IMR-90 (cell line): ENCODE results near the gene CUBN. TPM values are rescaled to one million over a fixed set of nuclear protein-coding genes. Genes with fewer than 3 reads are reported as not detected.

Source experiments
- ATAC-seq: fragments of 200-7000 bp; cut with Tn5 transposase; 2 replicates; pipeline ENCODE4 v1.9.1; 2020; ENCODE audit warnings: low read depth, mild to moderate bottlenecking, moderate library complexity
- BruUV-seq: library from RNA; stranded (reverse); fragments of 400-500 nt; replicated peaks from 2 replicates; lab custom pipeline; 2021; lab: Mats Ljungman, UMichigan
- CTCF ChIA-PET: fragments of 300-600 bp; formaldehyde crosslinking; extraction: SDS; loops from one replicate; lab custom pipeline; 2021; ENCODE audit warnings: antibody characterized with exemption; lab: Yijun Ruan, JAX
- POLR2A ChIA-PET: fragments of 300-600 bp; sonication (Branson Sonifier 250); formaldehyde crosslinking; loops from one replicate; lab custom pipeline; 2022; ENCODE audit warnings: antibody characterized with exemption; ENCODE audit not compliant: unreplicated experiment; lab: Charles Lee
- DNase-seq: peaks from one replicate; pipeline ENCODE4 v3.0.0; 2013
- H2AFZ ChIP-seq: replicated peaks from 2 replicates; pipeline ENCODE3; 2013; ENCODE audit warnings: low read length, mild to moderate bottlenecking; ENCODE audit not compliant: poor library complexity
- H2AK5ac ChIP-seq: 2 replicates; pipeline ENCODE4 v1.6.1; 2013; ENCODE audit warnings: low read depth, low read length, inconsistent platforms
- H2AK9ac ChIP-seq: replicated peaks from 2 replicates; pipeline ENCODE3; 2013; ENCODE audit warnings: mild to moderate bottlenecking, low read depth, low read length, moderate library complexity; ENCODE audit not compliant: poor library complexity
- H2BK120ac ChIP-seq: 2 replicates; pipeline ENCODE4 v1.6.1; 2013; ENCODE audit warnings: low read depth, low read length, inconsistent platforms
- H2BK15ac ChIP-seq: 3 replicates; pipeline ENCODE4 v1.6.1; 2013; ENCODE audit warnings: low read depth, low read length, inconsistent platforms
- H2BK20ac ChIP-seq: 2 replicates; pipeline ENCODE4 v1.6.1; 2013; ENCODE audit warnings: low read depth, mild to moderate bottlenecking, inconsistent platforms, low read length, moderate library complexity
- H2BK5ac ChIP-seq: 2 replicates; pipeline ENCODE4 v1.6.1; 2013; ENCODE audit warnings: mild to moderate bottlenecking, low read depth, low read length, inconsistent platforms; ENCODE audit not compliant: poor library complexity, severe bottlenecking
- H3K14ac ChIP-seq: replicated peaks from 2 replicates; pipeline ENCODE4 v1.6.1; 2013; ENCODE audit warnings: low read depth, low read length, inconsistent platforms
- H3K18ac ChIP-seq: 2 replicates; pipeline ENCODE4 v1.6.1; 2013; ENCODE audit warnings: low read depth, low read length, control low read depth
- H3K23ac ChIP-seq: 2 replicates; pipeline ENCODE4 v1.6.1; 2013; ENCODE audit warnings: low read depth, low read length, inconsistent platforms
- H3K27ac ChIP-seq: 2 replicates; pipeline ENCODE4 v1.5.1; 2013; ENCODE audit warnings: mild to moderate bottlenecking, control low read depth, low read length; ENCODE audit not compliant: insufficient read depth
- H3K27me3 ChIP-seq: 2 replicates; pipeline ENCODE4 v1.6.1; 2013; ENCODE audit warnings: low read length; ENCODE audit not compliant: control insufficient read depth, insufficient read depth
- H3K36me3 ChIP-seq: 2 replicates; pipeline ENCODE4 v1.6.1; 2013; ENCODE audit warnings: low read length, mixed read lengths; ENCODE audit not compliant: control insufficient read depth, insufficient read depth
- H3K4ac ChIP-seq: 2 replicates; pipeline ENCODE4 v1.6.1; 2013; ENCODE audit warnings: low read depth, low read length, inconsistent platforms
- H3K4me1 ChIP-seq: 2 replicates; pipeline ENCODE4 v1.6.1; 2013; ENCODE audit warnings: low read length, mixed read lengths; ENCODE audit not compliant: control insufficient read depth, insufficient read depth
- H3K4me2 ChIP-seq: 2 replicates; pipeline ENCODE4 v1.6.1; 2013; ENCODE audit warnings: low read depth, mild to moderate bottlenecking, control low read depth, low read length, moderate library complexity
- H3K4me3 ChIP-seq: 2 replicates; pipeline ENCODE4 v1.5.1; 2013; ENCODE audit warnings: low read depth, mild to moderate bottlenecking, control low read depth, low read length, moderate library complexity; ENCODE audit not compliant: insufficient read depth
- H3K56ac ChIP-seq: 2 replicates; pipeline ENCODE4 v1.6.1; 2013; ENCODE audit warnings: low read length, inconsistent platforms; ENCODE audit not compliant: insufficient read depth; ENCODE audit errors: extremely low read depth
- H3K79me1 ChIP-seq, 2 experiments: 2 replicates each; pipeline ENCODE4 v1.6.1; 2013; ENCODE audit warnings: low read length in 2 of 2, inconsistent platforms in 1 of 2, low read depth in 1 of 2
- H3K9ac ChIP-seq: 2 replicates; pipeline ENCODE4 v1.6.1; 2013; ENCODE audit warnings: low read depth, low read length, control low read depth
- H3K9me1 ChIP-seq: 2 replicates; pipeline ENCODE4 v1.6.1; 2013; ENCODE audit warnings: low read length, inconsistent platforms; ENCODE audit not compliant: insufficient read depth
- H3K9me3 ChIP-seq: 2 replicates; pipeline ENCODE4 v1.6.1; 2013; ENCODE audit warnings: low read length; ENCODE audit not compliant: control insufficient read depth, insufficient read depth
- H4K20me1 ChIP-seq: 2 replicates; pipeline ENCODE4 v1.6.1; 2013; ENCODE audit warnings: low read length, inconsistent platforms; ENCODE audit not compliant: insufficient read depth
- H4K5ac ChIP-seq: 2 replicates; pipeline ENCODE4 v1.6.1; 2013; ENCODE audit warnings: mild to moderate bottlenecking, low read depth, low read length, control low read depth
- H4K8ac ChIP-seq, 2 experiments: 2 replicates each; pipeline ENCODE4 v1.6.1; 2013; ENCODE audit warnings: low read depth in 2 of 2, low read length in 2 of 2, control low read depth in 1 of 2, inconsistent platforms in 1 of 2
- H4K91ac ChIP-seq: 2 replicates; pipeline ENCODE4 v1.6.1; 2013; ENCODE audit warnings: low read depth, low read length, inconsistent platforms; ENCODE audit not compliant: insufficient read depth
- BHLHE40 ChIP-seq: fragments of 150-350 bp; IDR thresholded peaks from 2 replicates; pipeline ENCODE4 v1.6.1; 2016; ENCODE audit warnings: mild to moderate bottlenecking, low read depth, low read length
- CEBPB ChIP-seq: IDR thresholded peaks from 2 replicates; pipeline ENCODE4 v1.6.1; 2012; ENCODE audit warnings: low read depth, low read length, improper control_type of control experiment
- CHD1 ChIP-seq: IDR thresholded peaks from 2 replicates; pipeline ENCODE4 v1.6.1; 2012; ENCODE audit warnings: low read depth, low read length, improper control_type of control experiment
- MXI1 ChIP-seq: IDR thresholded peaks from 2 replicates; pipeline ENCODE4 v1.6.1; 2012; ENCODE audit warnings: low read depth, mild to moderate bottlenecking, low read length, moderate library complexity, borderline replicate concordance
- NFE2L2 ChIP-seq: fragments of 150-350 bp; IDR thresholded peaks from 2 replicates; pipeline ENCODE4 v1.6.1; 2016; ENCODE audit warnings: low read depth, mild to moderate bottlenecking, low read length
- RCOR1 ChIP-seq: IDR thresholded peaks from 2 replicates; pipeline ENCODE4 v1.6.1; 2012; ENCODE audit warnings: mild to moderate bottlenecking, low read length, improper control_type of control experiment; ENCODE audit not compliant: insufficient replicate concordance
- RFX5 ChIP-seq: IDR thresholded peaks from 2 replicates; pipeline ENCODE4 v1.8.0; 2012; ENCODE audit warnings: low read depth, mild to moderate bottlenecking, low read length, moderate library complexity
- WGBS, 2 experiments: methylation state at CpG; one replicate each; pipeline versions ENCODE4 v1.1.5 to v1.1.7; 2013; ENCODE audit warnings: missing lambda C conversion rate in 2 of 2; ENCODE audit not compliant: insufficient read length in 1 of 2; ENCODE audit errors: extremely low coverage in 2 of 2; 5-methylcytosine and 5-hydroxymethylcytosine counted together
- dilution Hi-C: fragments of 300-500 bp; cut with HindIII; formaldehyde crosslinking; loops from one replicate; pipeline ENCODE4 v1.14.3; 2018; ENCODE audit warnings: low sequenced_read_pairs; ENCODE audit not compliant: unreplicated experiment
- in situ Hi-C: fragments of 300-500 bp; cut with MboI; formaldehyde crosslinking; loops from 3 replicates; pipeline ENCODE4 v1.14.3; 2019; ENCODE audit warnings: low sequenced_read_pairs, inconsistent platforms, mixed read lengths
- intact Hi-C: fragments of 100-400 bp; cut with micrococcal nuclease; formaldehyde crosslinking; loops from 2 replicates; pipeline ENCODE4 v1.10.0; 2022
- polyA plus RNA-seq, 3 experiments: library from polyadenylated mRNA; depleted of rRNA; stranded (reverse); fragments of >200 nt; gene quantifications; 2 replicates each; pipeline ENCODE4 v1.2.3, GENCODE V29; 2012; ENCODE audit warnings: low replicate concordance in 1 of 3
- total RNA-seq: library from RNA; depleted of rRNA; stranded (reverse); fragments of >200 nt; gene quantifications from 2 replicates; pipeline ENCODE4 v1.2.3, GENCODE V29; 2012
- TF ChIP-seq, protein P1 (sequence below): conservative IDR thresholded peaks from 2 replicates; pipeline ENCODE4 v1.5.1; 2012; ENCODE audit warnings: mild to moderate bottlenecking, low read depth, low read length, improper control_type of control experiment

Gene CUBN
- total and polyA plus RNA-seq, 2 of the 4 experiments (the other 2 are of a cell fraction): 0.19 to 0.54 TPM

DNA sequence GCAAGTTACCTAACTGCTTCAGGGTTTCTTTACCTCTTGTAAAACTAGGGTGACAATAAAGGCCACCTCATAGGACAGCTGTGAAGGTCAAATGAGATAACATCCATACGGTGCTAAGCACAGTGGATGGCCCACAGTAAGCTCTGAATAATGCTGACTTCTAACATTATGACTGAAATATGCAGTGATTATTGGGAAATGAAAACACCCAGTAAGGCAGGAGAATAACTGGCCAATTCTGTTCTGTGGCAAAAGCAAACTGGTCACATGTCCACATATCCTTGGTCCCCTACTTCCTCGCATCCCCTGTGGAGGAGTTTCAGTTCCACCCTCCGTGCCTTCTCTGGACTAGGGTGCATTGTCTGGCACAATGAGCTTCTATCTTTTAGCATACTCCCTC lies 1.4 kb downstream of the CUBN start:
- no peak overlapping the region for H3K14ac ChIP-seq
- no peak overlapping the region for H3K23ac ChIP-seq
- no peak overlapping the region for H2BK20ac ChIP-seq
- H2BK120ac ChIP-seq: no peak overlapping the region
- H3K56ac ChIP-seq: no peak overlapping the region
- H3K9ac ChIP-seq: no peak overlapping the region
- no peaks in the 10 kb centered on the region for H3K9me3 ChIP-seq
- H4K91ac ChIP-seq: no peak overlapping the region
- no peak overlapping the region for H3K4me3 ChIP-seq
- no CpG with 5 or more reads among the region's 3 CpGs for WGBS, 2 experiments
- H2AFZ ChIP-seq: peak overlapping the region; percentile 48
- H3K4me2 ChIP-seq: no peak overlapping the region
- no TSS peak for BruUV-seq
- intact Hi-C loops (no loop called here), in situ Hi-C loops (no loop called here), dilution Hi-C loops (no loop called here)
- no peak for DNase-seq
- no peaks in the 10 kb centered on the region for H3K36me3 ChIP-seq
- no peak overlapping the region for H2BK5ac ChIP-seq
- no peaks in the 10 kb centered on the region for H3K79me1 ChIP-seq
- H4K5ac ChIP-seq: no peak overlapping the region
- H3K18ac ChIP-seq: no peak overlapping the region
- H2BK15ac ChIP-seq: no peak overlapping the region
- no peaks in the 10 kb centered on the region for H4K20me1 ChIP-seq
- H3K27ac ChIP-seq: no peak overlapping the region
- POLR2A ChIA-PET: no interaction called here
- no peak overlapping the region for H2AK5ac ChIP-seq
- no peak for ATAC-seq
- H3K9me1 ChIP-seq: 0 out of 2 replicates have a peak, but pooled peaks cover 4% of the 10 kb centered on the region
- no peaks in the 10 kb centered on the region for H3K27me3 ChIP-seq
- no peak overlapping the region for H4K8ac ChIP-seq
- H3K4ac ChIP-seq: no peak overlapping the region
- CTCF ChIA-PET: no interaction called here
- no peak overlapping the region for H2AK9ac ChIP-seq
- no peak for TF ChIP-seq NFE2L2
- TF ChIP-seq, protein P1, sequence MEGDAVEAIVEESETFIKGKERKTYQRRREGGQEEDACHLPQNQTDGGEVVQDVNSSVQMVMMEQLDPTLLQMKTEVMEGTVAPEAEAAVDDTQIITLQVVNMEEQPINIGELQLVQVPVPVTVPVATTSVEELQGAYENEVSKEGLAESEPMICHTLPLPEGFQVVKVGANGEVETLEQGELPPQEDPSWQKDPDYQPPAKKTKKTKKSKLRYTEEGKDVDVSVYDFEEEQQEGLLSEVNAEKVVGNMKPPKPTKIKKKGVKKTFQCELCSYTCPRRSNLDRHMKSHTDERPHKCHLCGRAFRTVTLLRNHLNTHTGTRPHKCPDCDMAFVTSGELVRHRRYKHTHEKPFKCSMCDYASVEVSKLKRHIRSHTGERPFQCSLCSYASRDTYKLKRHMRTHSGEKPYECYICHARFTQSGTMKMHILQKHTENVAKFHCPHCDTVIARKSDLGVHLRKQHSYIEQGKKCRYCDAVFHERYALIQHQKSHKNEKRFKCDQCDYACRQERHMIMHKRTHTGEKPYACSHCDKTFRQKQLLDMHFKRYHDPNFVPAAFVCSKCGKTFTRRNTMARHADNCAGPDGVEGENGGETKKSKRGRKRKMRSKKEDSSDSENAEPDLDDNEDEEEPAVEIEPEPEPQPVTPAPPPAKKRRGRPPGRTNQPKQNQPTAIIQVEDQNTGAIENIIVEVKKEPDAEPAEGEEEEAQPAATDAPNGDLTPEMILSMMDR: no peak
- TF ChIP-seq CEBPB: no peak
- no peak for TF ChIP-seq RCOR1
- TF ChIP-seq CHD1: no peak
- no peak for TF ChIP-seq BHLHE40
- no peak for TF ChIP-seq MXI1
- no peak for TF ChIP-seq RFX5
- peaks cover 2% of the 10 kb centered on the region; the same call in 1 of the 2 replicates for H3K4me1 ChIP-seq
